Activated CD4-positive, alpha-beta T cell treated with anti-CD3 and anti-CD28 coated beads, Interleukin-2, amount 50 U/mL, for 24 hours (primary cell): ENCODE results near the gene GPR162.

Experiments used
- DNase-seq, 2 donors: peaks; one replicate each; pipeline ENCODE4 v3.0.0-alpha.2; 2020; ENCODE audit warnings: low read depth in 1 of 2, low spot score in 1 of 2

Gene GPR162

DNA sequence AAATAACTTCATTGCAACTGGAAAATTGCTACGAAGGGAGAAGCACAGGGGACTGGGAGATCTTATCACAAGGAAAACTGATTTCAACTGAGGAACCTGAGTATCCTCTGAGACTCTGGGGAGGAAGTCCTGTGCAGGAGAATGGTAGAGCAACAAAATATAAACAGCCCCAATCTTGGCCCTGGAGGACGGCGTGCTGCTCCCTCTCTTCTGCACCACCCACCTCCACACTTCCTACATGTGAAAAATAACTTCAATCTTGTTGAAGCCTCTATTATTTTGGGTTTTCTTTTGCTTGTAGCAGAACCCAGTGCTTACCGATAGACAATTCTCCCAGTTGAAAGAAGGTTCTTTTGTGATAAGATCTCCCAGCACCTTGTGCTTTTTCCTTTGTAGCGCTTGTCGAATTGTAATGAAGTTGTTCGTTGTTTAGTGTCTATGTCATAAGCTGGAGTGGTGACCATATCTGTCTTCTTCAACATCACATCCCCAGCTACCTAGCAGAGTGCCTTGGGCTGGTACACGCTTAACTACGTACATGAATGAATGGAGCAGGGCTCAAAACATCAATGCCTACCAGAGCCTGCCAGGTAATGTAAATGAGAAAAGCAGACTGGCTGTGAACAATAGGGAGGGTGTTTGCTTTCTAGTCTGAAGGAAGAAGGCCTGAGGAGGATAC is 35.1 kb upstream of the GPR162 start:
- DNase-seq, result no peak

DNA sequence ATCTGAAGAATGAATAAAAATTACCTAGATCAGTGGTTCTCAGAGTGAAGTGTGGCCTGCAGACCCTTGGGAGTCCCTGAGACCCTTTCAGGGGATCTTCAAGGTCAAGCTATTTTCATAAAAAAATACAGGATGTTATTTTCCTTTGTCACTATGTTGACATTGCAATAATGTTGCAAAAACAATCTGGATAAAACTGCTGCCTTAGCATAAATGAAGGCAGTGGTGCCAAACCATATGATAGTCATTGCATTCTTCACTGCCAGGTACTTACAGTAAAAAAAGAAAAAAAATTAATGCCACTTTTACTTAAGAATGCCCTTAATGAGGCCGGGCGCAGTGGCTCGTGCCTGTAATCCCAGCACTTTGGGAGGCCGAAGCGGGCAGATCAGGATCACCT is 34.3 kb upstream of the GPR162 start:
- DNase-seq, result no peak

DNA sequence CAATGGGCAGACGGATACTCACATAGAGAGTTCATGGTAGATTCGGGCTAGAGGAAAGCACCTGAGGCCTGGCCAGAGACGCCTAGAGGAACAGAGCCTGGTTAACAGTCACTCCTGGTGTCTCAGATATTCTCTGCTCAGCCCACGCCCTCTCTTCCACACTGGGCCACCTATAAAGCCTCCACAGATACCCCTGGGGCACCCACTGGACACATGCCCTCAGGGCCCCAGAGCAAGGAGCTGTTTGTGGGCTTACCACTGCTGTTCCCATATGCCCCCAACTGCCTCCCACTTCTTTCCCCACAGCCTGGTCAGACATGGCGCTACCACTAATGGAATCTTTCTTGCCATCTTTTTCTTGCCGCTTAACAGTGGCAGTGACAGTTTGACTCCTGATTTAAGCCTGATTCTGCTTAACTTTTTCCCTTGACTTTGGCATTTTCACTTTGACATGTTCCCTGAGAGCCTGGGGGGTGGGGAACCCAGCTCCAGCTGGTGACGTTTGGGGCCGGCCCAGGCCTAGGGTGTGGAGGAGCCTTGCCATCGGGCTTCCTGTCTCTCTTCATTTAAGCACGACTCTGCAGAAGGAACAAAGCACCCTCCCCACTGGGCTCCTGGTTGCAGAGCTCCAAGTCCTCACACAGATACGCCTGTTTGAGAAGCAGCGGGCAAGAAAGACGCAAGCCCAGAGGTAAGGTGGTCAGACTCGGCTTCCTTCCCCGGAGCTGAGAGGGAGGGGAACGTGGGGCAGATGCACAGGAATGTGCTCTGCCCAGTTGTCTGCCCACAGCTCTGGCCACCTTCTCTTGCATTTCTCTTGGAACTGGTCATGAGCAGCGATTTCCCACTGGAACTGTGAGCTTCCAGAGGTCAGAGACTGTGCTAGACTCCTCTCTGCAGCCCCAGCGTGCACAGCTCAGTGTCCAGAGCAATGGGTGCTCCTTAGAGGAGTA is 32.4 kb upstream of the GPR162 start, which contains the start of gene CD4:
Gene CD4, plus strand, starts transcription at position 557 of the 953 bp plus-strand sequence. CDS start 10,611 bp downstream, outside the sequence.
- peak in 1 of 2 donors; percentile 78 for DNase-seq

DNA sequence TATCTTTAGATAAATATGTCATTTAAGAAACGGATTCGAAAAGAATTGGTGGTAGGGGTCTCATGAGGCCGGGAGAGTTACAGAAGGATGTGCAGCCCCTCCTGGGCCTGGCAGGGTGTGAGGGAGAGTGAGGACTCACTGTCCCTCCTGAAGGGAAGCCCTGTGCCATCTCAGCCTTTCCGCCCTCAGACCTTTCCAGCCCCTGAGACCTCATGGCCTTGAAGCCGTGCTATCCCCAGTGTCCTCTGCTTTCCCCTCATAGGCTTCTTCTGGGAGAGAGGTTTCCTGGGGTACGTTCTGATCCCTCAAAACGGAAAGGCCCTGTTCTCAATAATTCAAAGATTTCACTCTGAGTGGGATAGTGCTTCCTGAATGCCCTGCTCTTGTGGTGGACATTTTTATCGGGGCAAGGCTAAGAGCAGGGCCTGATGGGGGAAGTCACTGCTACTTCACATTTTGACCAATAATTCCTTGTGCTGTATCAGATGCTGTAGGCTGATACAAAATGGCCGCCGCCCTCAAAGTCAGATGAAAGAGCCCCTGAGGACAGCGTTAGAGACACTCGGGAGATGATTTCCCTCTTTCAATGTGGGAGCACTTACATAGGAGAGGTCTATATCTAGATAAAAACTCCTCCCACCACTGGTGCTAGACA is 31.0 kb upstream of the GPR162 start:
- no peak for DNase-seq

DNA sequence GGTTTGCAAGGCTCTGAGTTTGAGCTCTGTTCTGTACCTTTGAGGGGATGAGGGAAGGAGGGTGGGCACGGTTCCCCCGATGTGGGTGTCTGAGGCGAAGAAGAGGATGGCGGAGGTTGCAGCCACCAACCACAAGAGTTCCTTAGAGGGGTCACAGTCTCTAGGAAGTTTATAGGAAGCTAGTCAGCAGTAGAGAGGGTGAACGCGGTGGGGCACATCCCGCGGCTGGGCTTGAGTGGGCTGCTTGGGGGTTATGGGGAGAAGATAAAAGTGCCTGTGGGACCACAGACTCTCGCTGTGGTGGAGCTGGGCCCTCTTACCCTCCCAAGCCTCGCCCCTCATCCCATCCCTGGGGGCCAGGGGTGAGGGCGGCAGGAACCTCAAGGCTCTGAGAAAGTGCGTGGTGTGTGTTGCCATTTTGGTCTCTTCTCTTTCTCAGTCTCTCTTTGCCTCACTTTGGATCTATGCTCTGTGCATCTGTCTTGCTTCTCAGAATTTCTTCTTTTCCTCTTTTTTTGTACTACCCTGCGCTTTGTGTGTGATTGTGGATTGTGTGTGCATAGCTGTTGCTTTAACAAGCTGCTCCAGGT is 29.6 kb upstream of the GPR162 start:
- DNase-seq, result no peak

DNA sequence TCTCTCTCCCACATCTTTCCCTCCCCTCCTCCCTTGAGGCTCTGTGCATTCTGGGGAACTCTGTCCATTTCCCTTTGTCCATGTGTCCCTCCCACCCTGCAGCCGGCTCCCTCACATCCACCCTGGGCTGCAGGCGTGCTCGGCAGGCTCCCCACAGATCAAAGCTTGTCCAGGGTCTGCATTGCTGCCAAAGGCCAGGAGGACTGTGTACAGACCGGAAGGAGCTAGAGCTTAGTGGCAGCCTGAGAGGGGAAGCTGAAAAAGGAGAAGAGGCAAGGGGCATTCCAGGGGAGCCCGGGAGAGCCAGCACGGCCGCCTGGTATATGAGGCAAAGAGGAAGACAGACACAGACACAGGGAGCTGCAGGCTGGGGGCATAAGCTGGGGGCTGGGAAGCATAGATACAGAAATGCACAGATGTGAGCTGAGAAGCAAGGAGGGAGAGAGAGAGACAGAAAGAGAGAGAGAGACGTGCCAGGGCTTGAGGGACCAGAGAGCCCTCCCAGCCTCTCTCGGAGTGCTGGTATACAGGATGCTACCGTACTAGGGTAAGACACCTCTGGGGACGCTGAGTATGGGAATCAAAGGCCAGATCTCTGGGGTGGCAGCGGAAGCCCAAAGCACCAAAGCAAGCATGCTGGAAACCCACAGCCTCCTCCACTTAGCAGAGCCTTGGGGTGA is 29.0 kb upstream of the GPR162 start:
- DNase-seq, result no peak

DNA sequence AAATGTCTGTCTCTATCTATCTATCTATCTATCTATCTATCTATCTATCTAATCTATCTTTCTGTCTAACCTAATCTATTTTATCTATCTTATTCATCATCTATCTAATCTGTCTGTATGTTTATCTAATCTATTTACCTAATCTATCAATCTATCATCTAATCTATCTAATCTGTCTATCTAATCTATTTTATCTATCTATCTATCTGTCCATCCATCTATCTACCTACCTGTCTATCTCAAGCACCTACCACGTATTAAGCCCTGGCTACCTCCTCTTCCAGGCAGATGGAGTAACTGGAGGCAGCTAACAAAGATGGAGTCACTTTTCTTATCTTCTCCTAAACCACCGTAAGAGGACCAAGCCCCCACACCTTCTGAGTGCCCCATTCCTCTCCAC is 26.5 kb upstream of the GPR162 start:
- no peak for DNase-seq

DNA sequence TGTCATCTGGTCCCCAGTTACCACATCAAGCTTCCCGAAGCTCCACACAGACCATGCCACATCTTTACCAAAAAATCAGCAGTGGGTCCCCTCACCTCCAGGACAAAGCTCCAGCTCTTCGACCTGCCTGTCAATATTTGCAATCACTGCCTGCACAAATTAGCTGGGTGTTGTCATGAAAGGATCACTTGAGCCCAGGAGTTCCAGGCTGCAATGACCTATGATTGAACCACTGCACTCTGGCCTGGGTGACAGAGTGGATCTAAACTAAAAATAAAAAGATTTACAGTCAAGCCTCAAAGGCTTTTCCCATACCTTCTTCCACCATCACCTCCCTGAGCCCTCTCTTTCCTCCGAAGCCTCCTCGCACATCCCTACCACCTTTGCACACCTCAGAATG is 25.0 kb upstream of the GPR162 start:
- DNase-seq, result no peak

DNA sequence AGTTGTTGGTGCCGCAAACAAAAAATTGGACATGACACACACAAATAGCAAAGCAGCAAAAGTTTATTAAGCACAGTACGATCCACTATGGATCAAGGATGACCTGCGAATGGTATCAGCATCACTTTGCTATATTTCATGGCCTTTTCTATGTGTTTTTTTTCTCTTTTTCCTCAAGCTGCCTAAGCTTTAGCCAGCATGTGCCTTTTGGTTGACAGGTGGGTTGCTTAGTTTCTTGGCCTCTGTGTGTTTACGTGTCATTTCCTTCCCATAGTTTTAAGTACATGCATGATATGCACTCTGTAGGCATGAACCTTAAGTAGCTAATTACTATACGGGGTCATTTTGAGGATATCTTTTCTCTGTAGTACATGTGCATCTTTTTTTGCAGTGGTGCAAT is 22.5 kb upstream of the GPR162 start:
- no peak for DNase-seq

DNA sequence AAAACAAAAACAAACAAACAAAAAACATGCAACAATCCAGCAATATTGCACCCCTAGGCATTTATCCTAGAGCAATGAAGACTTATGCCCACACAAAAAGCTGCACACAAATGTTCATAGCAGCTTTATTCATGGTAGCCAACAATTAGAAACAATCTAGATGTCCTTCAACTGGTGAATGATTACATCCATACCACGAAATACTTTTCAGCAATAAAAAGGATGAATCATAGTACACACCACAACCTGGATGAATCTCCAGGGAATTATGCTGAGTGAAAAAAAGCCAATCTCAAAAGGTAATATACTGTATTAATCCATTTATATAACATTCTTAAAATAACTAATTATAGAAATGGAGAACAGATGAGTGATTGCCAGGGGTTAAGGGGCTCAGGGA is 14.5 kb upstream of the GPR162 start:
- no peak for DNase-seq

DNA sequence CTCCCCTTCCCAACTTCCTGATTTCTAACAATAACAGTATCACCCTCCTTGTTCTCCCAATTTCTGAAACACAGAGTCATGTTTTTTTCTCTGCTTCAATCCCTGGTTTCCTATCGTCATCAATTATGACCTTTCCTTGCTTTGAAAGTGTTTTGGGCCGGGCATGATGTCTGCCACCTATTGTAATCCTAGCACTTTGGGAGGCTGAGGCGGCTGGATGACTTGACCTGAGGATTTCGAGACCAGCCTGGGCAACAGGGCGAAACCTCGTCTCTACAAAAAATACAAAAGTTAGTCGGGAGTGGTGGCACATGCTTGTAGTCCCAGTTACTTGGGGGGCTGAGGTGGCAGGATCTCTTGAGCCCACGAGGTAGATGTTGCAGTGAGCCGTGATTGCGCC is 12.6 kb upstream of the GPR162 start:
- DNase-seq, result no peak

DNA sequence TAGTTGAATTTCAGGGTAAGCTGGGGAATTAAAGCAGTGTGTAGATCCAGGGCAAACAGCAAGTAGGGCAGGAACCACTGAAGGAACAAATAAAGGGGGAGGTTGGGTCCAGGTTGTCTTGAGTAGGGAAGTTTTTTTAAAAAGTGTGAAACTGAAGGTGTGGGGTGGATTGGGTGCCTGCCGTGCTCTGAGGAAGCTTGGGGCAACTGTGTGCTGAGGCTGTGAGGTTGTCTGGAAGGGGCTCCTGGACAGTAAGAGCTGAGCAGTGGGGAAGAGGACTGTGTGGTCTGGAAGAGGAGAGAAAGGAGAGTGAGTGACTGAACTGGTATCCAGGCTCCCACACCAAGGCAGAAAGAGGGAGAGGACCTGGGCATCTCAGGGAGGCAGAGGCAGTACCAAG is 10.9 kb upstream of the GPR162 start:
- DNase-seq, result no peak

DNA sequence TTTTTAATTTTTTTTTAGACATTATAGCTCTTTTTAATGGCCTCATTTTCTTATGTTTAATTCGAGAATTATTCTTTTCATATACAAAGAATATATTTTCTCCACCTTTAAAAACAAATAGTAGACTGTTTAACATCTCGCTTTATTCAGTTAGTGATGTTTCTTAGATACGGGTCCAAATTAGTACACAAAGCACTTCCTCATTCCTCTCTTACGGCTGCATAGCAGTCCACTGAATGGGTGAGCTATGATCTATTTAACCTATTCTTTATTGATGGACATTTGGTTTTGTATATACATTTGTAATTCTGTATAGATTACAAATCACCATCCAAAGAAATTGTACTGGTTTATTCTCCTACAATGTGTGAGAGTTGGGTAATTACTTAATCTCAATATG is 8.3 kb upstream of the GPR162 start:
- no peak for DNase-seq

DNA sequence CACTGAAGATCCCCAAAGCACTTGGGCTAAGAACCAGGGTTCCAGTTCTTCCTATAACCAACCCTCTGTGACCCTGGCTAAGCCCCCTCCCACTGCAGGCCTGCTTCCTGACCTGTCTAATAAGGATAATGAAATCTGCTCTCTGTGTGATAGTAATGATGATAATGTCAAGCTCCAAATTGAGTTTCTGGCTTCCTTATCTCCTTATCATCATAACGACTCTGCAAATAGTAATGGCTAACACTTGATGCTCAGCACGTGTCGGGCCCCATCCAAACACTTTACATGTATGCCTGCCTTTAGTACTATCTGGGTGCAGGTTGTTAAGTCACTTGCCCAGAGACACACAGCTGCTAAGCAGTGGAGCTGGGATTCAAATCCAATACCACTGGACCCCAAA is 5.0 kb upstream of the GPR162 start:
- no peak for DNase-seq

DNA sequence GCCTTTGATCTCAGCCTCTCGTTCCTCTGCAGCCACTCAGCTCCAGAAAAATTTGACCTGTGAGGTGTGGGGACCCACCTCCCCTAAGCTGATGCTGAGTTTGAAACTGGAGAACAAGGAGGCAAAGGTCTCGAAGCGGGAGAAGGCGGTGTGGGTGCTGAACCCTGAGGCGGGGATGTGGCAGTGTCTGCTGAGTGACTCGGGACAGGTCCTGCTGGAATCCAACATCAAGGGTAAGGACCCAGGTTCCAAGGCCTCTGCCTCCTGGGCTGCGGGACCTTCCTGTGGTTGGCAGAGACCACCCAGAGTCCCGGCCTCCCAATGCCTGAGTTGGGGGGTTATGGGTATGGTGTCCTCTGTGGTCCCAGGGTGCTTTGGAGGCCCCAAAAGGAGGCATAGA is 4.5 kb upstream of the GPR162 start:
- no peak for DNase-seq

DNA sequence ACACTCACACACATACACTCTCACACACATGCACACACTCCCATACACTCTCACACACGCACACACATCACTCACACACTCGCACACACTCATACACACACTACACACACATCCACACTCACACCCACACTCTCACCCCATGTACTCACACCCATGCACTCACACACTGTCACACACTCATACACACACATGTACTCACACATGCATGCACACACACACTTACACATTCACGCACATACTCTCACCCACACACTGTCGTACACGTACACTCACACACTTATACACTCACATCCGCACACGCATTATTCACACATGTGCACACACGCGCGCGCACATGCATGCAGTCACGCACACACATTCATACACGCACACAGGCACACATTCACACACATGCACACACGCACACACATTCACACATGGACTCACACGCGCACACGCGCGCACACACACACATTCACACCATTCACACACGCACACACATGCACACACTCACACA is 3.9 kb upstream of the GPR162 start:
- no peak for DNase-seq

DNA sequence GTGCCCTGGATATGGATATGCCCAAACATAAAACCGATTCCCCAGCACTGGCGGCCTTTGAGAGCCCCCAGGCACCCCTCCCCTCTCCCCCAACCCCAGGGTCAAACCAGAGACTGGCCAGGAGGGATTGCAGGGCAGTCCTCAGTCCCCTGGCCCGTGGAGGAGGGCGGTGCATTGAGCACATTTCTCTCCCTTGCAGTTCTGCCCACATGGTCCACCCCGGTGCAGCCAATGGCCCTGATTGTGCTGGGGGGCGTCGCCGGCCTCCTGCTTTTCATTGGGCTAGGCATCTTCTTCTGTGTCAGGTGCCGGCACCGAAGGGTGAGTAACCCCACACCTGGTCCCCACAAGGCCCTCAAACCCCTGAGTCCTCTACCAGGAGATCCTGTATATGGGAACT is 3.4 kb upstream of the GPR162 start:
- no peak for DNase-seq

DNA sequence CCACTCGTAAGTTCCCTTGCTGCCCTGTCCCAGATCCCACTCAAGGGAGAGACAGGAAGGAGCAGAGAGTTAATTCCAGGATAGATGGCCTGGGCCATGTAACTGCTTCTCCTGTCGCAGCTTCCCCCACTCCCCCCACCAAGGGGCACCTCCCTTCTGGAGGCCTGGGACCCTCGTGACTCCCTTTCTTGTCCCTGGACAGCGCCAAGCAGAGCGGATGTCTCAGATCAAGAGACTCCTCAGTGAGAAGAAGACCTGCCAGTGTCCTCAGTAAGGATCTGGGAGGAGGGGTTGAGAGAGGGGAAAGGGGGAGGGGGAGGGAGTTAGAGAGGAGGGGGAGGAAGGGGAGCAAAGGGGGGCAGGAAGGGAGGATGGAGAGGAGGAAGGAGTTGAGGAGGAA is 3.0 kb upstream of the GPR162 start:
- no peak for DNase-seq

DNA sequence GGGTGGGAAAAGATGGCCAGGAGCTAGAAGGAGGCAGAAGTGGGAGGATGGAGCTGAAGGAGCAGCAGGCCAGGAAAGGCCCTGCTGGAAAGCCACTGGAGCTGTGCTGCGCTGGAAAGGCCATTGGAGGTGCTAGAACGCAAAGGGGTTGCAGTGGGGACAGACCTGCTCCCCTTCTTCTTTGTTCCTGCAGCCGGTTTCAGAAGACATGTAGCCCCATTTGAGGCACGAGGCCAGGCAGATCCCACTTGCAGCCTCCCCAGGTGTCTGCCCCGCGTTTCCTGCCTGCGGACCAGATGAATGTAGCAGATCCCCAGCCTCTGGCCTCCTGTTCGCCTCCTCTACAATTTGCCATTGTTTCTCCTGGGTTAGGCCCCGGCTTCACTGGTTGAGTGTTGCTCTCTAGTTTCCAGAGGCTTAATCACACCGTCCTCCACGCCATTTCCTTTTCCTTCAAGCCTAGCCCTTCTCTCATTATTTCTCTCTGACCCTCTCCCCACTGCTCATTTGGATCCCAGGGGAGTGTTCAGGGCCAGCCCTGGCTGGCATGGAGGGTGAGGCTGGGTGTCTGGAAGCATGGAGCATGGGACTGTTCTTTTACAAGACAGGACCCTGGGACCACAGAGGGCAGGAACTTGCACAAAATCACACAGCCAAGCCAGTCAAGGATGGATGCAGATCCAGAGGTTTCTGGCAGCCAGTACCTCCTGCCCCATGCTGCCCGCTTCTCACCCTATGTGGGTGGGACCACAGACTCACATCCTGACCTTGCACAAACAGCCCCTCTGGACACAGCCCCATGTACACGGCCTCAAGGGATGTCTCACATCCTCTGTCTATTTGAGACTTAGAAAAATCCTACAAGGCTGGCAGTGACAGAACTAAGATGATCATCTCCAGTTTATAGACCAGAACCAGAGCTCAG is 2.3 kb upstream of the GPR162 start:
- no peak for DNase-seq

DNA sequence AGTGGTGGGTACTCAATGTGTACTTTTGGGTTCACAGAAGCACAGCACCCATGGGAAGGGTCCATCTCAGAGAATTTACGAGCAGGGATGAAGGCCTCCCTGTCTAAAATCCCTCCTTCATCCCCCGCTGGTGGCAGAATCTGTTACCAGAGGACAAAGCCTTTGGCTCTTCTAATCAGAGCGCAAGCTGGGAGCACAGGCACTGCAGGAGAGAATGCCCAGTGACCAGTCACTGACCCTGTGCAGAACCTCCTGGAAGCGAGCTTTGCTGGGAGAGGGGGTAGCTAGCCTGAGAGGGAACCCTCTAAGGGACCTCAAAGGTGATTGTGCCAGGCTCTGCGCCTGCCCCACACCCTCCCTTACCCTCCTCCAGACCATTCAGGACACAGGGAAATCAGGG is 1.5 kb upstream of the GPR162 start:
- no peak for DNase-seq
